Natural killer cell (primary cell): ENCODE measurements around the gene SSH2. TPM values are rescaled to one million over a fixed set of nuclear protein-coding genes. Genes with fewer than 3 reads are reported as not detected.

ENCODE experiments used
- ATAC-seq, 3 donors: fragments of 150-1000 bp in 2 of 3; fragments of 200-7000 bp in 1 of 3; cut with Tn5 transposase; 1 replicate in 1 of 3; 2 replicates in 2 of 3; pipeline ENCODE4 v1.10.0; 2021; ENCODE audit warnings: mild to moderate bottlenecking in 2 of 3, moderate library complexity in 2 of 3
- DNase-seq, 2 donors: peaks; one replicate each; pipeline versions ENCODE4 v3.0.0 to v3.0.0-alpha.2; 2013 to 2021; ENCODE audit warnings: mixed read lengths in 1 of 2
- H3K27ac ChIP-seq: one replicate; pipeline ENCODE4 v1.5.1; 2013; ENCODE audit warnings: mild to moderate bottlenecking, low read length
- H3K27me3 ChIP-seq: one replicate; pipeline ENCODE4 v1.6.1; 2013; ENCODE audit warnings: low read length; ENCODE audit not compliant: control insufficient read depth, insufficient read depth
- H3K36me3 ChIP-seq: one replicate; pipeline ENCODE4 v1.6.1; 2013; ENCODE audit warnings: low read length; ENCODE audit not compliant: control insufficient read depth, insufficient read depth
- H3K4me1 ChIP-seq: one replicate; pipeline ENCODE4 v1.6.1; 2013; ENCODE audit warnings: low read length; ENCODE audit not compliant: control insufficient read depth, insufficient read depth
- H3K4me3 ChIP-seq: one replicate; pipeline ENCODE4 v1.5.1; 2013; ENCODE audit warnings: low read length
- H3K9me3 ChIP-seq: one replicate; pipeline ENCODE4 v1.6.1; 2013; ENCODE audit warnings: low read length; ENCODE audit not compliant: control insufficient read depth, insufficient read depth
- H3K27ac Mint-ChIP-seq, 2 donors: one replicate each; pipeline ENCODE4 v1.8.0; 2022; ENCODE audit warnings: mild to moderate bottlenecking in 2 of 2, mixed read lengths in 2 of 2, moderate library complexity in 1 of 2
- H3K27me3 Mint-ChIP-seq, 2 donors: one replicate each; pipeline ENCODE4 v1.8.0; 2022; ENCODE audit warnings: low read depth in 2 of 2, mixed read lengths in 2 of 2
- H3K36me3 Mint-ChIP-seq: one replicate; pipeline ENCODE4 v1.8.0; 2022; ENCODE audit warnings: mixed read lengths
- H3K4me1 Mint-ChIP-seq, 2 donors: one replicate each; pipeline ENCODE4 v1.8.0; 2022; ENCODE audit warnings: mixed read lengths in 2 of 2
- H3K4me3 Mint-ChIP-seq: one replicate; pipeline ENCODE4 v1.8.0; 2022; ENCODE audit warnings: mild to moderate bottlenecking, moderate library complexity, mixed read lengths
- H3K9me3 Mint-ChIP-seq, 2 donors: one replicate each; pipeline ENCODE4 v1.8.0; 2022; ENCODE audit warnings: mixed read lengths in 2 of 2
- CTCF ChIP-seq: fragments of 200-600 bp; IDR thresholded peaks from one replicate; pipeline ENCODE4 v1.8.0; 2022; ENCODE audit warnings: antibody characterized with exemption
- WGBS: methylation state at CpG from one replicate; pipeline ENCODE4 v1.1.7; 2013; ENCODE audit warnings: missing lambda C conversion rate; ENCODE audit not compliant: insufficient coverage; 5-methylcytosine and 5-hydroxymethylcytosine counted together
- intact Hi-C: fragments of 100-400 bp; cut with micrococcal nuclease; formaldehyde crosslinking; loops from one replicate; pipeline ENCODE4 v1.14.2; 2022
- total RNA-seq, 4 donors: library from RNA; stranded (reverse); fragments of 120-200 nt in 1 of 4; gene quantifications; one replicate each; pipeline versions ENCODE4 v1.2.3 to v1.2.4, GENCODE V29; 2013 to 2022

Gene SSH2
- total RNA-seq, 3 donors from 2014 or later (not counting 1 experiment from before 2014, with no cell fraction given): 124 to 166 (median 144) TPM

- Histone ChIP-seq H3K4me1 (peaks cover 5% of the 10 kb centered on the region), H3K9me3 (no peaks in the 10 kb centered on the region), H3K27me3 (no peaks in the 10 kb centered on the region), H3K4me3 (no peak overlapping the region), H3K27ac (peak overlapping the region; percentile 40), H3K36me3 (peaks cover 25% of the 10 kb centered on the region)
- no peak overlapping the region for H3K4me3 Mint-ChIP-seq
- DNase-seq (no peak), ATAC-seq (peak in 2 of 3 donors; percentile 55 to 77)
- H3K27ac Mint-ChIP-seq: peak overlapping the region; percentile 84 to 89
- peaks cover 44 to 47% of the 10 kb centered on the region in 2 donors for H3K4me1 Mint-ChIP-seq
- no peaks in the 10 kb centered on the region for H3K9me3 Mint-ChIP-seq
- intact Hi-C loops: no loop called here
- TF ChIP-seq CTCF: no peak
- 50% methylated on average over 1 of the region's 2 CpGs for WGBS
- H3K27me3 Mint-ChIP-seq: no peaks in the 10 kb centered on the region
- H3K36me3 Mint-ChIP-seq: peaks cover 5% of the 10 kb centered on the region
These were observed 196.9 kb downstream of the SSH2 start for GRCh38 chr17:29733166-29733565.

- peaks cover 5% of the 10 kb centered on the region for H3K36me3 Mint-ChIP-seq
- Histone ChIP-seq H3K4me1 (peaks cover 8% of the 10 kb centered on the region), H3K4me3 (no peak overlapping the region), H3K27ac (peak overlapping the region; percentile 40), H3K27me3 (no peaks in the 10 kb centered on the region), H3K9me3 (no peaks in the 10 kb centered on the region), H3K36me3 (peaks cover 24% of the 10 kb centered on the region)
- H3K4me3 Mint-ChIP-seq: peak overlapping the region; percentile 28
- no peaks in the 10 kb centered on the region for H3K27me3 Mint-ChIP-seq
- peaks cover 0 to under 1% of the 10 kb centered on the region in 2 donors for H3K9me3 Mint-ChIP-seq
- TF ChIP-seq CTCF: no peak
- intact Hi-C loops: no loop called here
- DNase-seq: no peak
- peak in 1 of 3 donors; percentile 11 for ATAC-seq
- H3K4me1 Mint-ChIP-seq: peaks cover 50 to 52% of the 10 kb centered on the region in 2 donors
- peak overlapping the region; percentile 84 to 89 for H3K27ac Mint-ChIP-seq
- WGBS: 81% methylated on average over 5 of the region's 5 CpGs
These were observed 197.4 kb downstream of the SSH2 start for GRCh38 chr17:29732613-29733012.

- intact Hi-C loops: no loop called here
- H3K9me3 Mint-ChIP-seq: peaks cover 0 to 2% of the 10 kb centered on the region in 2 donors
- H3K27me3 ChIP-seq: no peaks in the 10 kb centered on the region
- no peak overlapping the region for H3K27ac ChIP-seq
- ATAC-seq: no peak
- H3K4me3 ChIP-seq: no peak overlapping the region
- TF ChIP-seq CTCF: no peak
- H3K36me3 ChIP-seq: peaks cover 22% of the 10 kb centered on the region
- H3K9me3 ChIP-seq: no peaks in the 10 kb centered on the region
- no peak overlapping the region for H3K4me3 Mint-ChIP-seq
- peaks cover 54 to 56% of the 10 kb centered on the region in 2 donors for H3K4me1 Mint-ChIP-seq
- no peak for DNase-seq
- H3K4me1 ChIP-seq: peaks cover 9% of the 10 kb centered on the region
- WGBS: 100% methylated on average over 1 of the region's 1 CpG
- peak overlapping the region; percentile 84 to 89 for H3K27ac Mint-ChIP-seq
- H3K27me3 Mint-ChIP-seq: no peaks in the 10 kb centered on the region
- peaks cover 5% of the 10 kb centered on the region for H3K36me3 Mint-ChIP-seq
These were observed 197.8 kb downstream of the SSH2 start for GRCh38 chr17:29732209-29732608.

- Histone ChIP-seq H3K4me3 (no peak overlapping the region), H3K9me3 (no peaks in the 10 kb centered on the region), H3K27me3 (no peaks in the 10 kb centered on the region), H3K36me3 (peaks cover 22% of the 10 kb centered on the region), H3K4me1 (peaks cover 12% of the 10 kb centered on the region), H3K27ac (no peak overlapping the region)
- Mint-ChIP-seq H3K9me3 (peaks cover 0 to 2% of the 10 kb centered on the region in 2 donors), H3K36me3 (peaks cover 5% of the 10 kb centered on the region), H3K4me1 (peaks cover 60 to 63% of the 10 kb centered on the region in 2 donors), H3K27me3 (no peaks in the 10 kb centered on the region), H3K4me3 (no peak overlapping the region), H3K27ac (peak overlapping the region in 1 of 2 donors; percentile 89)
- no peak for TF ChIP-seq CTCF
- intact Hi-C loops: no loop called here
- no peak for ATAC-seq
- 100% methylated on average over 4 of the region's 4 CpGs for WGBS
- no peak for DNase-seq
These were observed 198.5 kb downstream of the SSH2 start for GRCh38 chr17:29731589-29731929.
